ENCODE data around the gene REV3L.
"Not testable (repeated sequence)": the region's sequence is repeated elsewhere in the genome, so short reads cannot be mapped to it uniquely, and the experiment has no call there.

- TF ChIP-seq POLR2AphosphoS5, CTCF, POLR2A, EP300 (IDR thresholded peaks at IDR 0.05): not testable (repeated sequence)
These were observed 181.8 kb downstream of the REV3L start for GRCh38 chr6:111300938-111301800.
